Fibroblast of peridontal ligament (primary cell): ENCODE results near the gene RBM48.
"Not testable (repeated sequence)": the region's sequence is repeated elsewhere in the genome, so short reads cannot be mapped to it uniquely, and the experiment has no call there.

Source experiments
- DNase-seq: peaks from one replicate; pipeline ENCODE4 v3.0.0-alpha.2; 2010; ENCODE audit errors: extremely low read depth

Gene RBM48

GRCh38 chr7:92528188-92528957, at the start of gene RBM48, which contains the start of gene PEX1:
Gene RBM48 (plus strand): TSS chr7:92528795. CDS start chr7:92528814, 19 bp downstream.
Gene PEX1 (minus strand): TSS chr7:92528520. CDS start chr7:92528435, 85 bp downstream.
- DNase-seq, result peak; percentile 99

GRCh38 chr7:92479146-92479545, 49.4 kb upstream of the RBM48 start:
- DNase-seq, result not testable (repeated sequence)

DNA sequence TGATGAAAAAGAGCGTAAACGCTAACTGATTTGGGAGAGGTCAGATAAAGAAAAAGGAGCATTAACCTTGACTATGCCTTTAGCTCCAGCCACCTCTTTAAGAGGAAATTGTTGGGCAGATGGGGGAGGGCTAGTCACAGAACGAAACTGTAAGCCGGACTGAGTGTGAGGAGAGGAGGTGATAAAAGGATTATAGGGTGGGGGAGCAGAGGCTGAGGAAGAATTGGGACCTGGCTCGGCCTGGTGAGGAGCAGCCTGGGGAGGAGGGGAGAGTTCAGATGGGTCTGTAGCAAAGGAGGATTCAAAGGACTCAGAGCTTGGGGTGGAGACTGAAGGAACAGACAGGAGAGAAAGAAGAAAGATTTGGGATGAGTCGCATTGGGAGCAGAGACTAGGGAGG, 45.0 kb upstream of the RBM48 start:
- DNase-seq, result not testable (repeated sequence)

- not testable (repeated sequence) for DNase-seq
Measured at GRCh38 chr7:92484226-92484625, 44.4 kb upstream of the RBM48 start.

GRCh38 chr7:92485267-92485892, 43.2 kb upstream of the RBM48 start:
- DNase-seq, result no peak

DNA sequence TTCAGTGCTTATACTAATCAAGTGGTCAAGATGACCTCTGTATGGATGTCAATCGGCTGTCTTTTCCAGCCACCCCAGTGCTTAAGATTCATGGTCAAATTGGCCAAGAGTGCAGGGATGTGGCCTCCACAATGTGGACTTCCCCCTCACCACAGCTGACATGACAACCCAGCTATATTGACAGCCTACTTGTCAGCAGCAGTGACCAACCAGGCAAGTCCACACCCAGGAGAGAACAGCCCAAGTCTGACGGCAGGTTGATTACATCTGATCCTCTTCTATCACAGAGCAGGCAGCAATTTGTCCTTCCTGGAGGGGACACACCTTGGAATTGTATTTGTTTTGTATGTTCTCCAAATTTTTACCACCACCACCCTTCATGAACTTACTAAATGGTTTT, 42.6 kb upstream of the RBM48 start:
- no peak for DNase-seq

GRCh38 chr7:92487804-92488203, 40.8 kb upstream of the RBM48 start:
- no peak for DNase-seq

GRCh38 chr7:92489634-92490033, 39.0 kb upstream of the RBM48 start:
- DNase-seq, result no peak

- DNase-seq, result peak; percentile 4
Measured at GRCh38 chr7:92496876-92497275, 31.7 kb upstream of the RBM48 start.

GRCh38 chr7:92498557-92498956, 30.0 kb upstream of the RBM48 start:
- no peak for DNase-seq

- DNase-seq, result no peak
Measured at GRCh38 chr7:92503767-92504166, 24.8 kb upstream of the RBM48 start.

DNA sequence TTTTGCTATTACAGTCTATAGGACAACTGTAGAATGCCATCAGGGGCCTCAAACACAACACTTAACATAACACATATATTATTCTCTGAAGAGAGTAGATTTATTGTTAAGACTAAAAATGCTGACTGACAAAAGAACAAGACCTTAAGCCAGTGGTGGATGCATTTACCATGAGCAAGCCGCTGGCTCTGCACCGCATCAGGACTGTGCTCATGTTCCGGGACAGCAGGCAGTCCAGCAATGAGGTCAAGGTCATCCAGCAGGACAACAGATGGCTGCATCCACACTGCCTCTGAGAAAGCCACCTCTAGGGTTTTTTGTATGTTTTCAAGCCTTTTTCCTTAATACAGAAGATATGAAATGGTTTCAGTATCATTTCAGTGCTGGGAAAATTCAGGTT, 24.0 kb upstream of the RBM48 start:
- no peak for DNase-seq

- no peak for DNase-seq
Measured at GRCh38 chr7:92506363-92506762, 22.2 kb upstream of the RBM48 start.

- no peak for DNase-seq
Measured at GRCh38 chr7:92508946-92509345, 19.6 kb upstream of the RBM48 start.

DNA sequence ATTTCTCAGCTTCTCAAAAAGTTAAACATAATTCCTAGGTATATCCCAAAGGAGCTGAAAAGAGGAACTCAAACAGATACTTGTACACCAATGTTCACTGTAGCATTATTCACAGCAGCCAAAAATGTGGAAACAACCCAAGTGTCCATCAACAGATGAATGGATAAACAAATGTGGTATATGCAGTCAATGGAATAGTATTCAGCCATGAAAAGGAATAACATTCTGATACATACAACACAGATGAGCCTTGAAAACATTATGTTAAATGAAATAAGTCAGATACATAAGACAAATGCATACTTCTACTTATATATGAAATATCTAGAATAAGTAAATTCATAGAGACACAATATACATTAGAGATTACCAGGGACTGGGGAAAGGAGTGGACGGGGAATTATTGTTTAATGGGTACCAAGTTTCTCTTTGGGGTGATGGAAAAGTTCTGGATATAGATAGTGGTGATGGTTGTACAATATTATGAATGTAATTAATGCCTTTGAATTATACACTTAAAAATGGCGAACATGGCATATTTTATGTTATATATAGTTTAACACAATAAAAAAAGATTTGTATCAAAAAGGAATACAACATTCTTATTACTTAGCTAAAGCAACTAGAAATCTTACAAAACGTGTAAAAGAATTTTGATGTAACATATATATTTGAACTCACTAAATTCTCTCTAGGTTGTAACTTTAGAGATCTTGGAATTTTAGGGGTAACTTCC, 15.3 kb upstream of the RBM48 start:
- DNase-seq, result no peak

DNA sequence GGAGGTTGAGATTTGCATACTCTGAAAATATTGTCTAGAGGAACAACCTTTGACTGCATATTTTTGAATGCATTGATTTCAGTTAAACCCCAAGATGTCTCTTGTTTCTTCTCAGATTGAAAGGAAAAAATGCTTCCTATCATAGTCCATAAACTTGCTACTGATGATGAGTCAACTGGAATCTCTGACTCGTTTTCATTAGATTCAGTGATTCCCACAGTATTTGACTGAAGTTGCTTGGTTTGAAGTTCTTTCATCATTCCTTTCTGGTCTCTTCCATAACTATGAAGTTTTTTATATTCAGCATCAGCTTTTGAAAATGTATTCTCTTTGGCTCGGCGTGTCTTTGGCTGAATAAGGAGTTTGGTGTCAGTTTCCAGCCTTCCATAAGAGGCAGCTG, 11.0 kb upstream of the RBM48 start:
- peak; percentile 31 for DNase-seq

DNA sequence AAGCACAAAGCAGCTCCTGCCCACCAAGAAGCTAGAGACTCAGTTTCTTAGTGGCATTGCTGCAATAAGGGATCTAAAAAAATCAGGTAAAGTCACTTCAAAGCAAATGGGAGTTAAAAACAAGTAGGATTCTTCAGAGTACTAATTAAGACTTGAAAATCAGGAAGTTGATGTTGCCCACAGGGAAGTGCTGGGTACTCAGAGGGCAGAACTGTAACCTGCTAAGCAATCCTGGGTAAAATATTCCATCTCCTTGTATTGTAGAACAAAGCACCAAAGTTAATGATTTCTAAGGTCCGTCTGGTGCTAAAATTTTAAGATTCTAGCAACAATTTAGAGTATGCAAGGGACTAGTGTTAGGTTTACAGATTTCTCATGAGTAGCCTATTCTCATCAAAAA, 8.6 kb upstream of the RBM48 start:
- no peak for DNase-seq

GRCh38 chr7:92523110-92523509, 5.5 kb upstream of the RBM48 start:
- DNase-seq, result no peak

DNA sequence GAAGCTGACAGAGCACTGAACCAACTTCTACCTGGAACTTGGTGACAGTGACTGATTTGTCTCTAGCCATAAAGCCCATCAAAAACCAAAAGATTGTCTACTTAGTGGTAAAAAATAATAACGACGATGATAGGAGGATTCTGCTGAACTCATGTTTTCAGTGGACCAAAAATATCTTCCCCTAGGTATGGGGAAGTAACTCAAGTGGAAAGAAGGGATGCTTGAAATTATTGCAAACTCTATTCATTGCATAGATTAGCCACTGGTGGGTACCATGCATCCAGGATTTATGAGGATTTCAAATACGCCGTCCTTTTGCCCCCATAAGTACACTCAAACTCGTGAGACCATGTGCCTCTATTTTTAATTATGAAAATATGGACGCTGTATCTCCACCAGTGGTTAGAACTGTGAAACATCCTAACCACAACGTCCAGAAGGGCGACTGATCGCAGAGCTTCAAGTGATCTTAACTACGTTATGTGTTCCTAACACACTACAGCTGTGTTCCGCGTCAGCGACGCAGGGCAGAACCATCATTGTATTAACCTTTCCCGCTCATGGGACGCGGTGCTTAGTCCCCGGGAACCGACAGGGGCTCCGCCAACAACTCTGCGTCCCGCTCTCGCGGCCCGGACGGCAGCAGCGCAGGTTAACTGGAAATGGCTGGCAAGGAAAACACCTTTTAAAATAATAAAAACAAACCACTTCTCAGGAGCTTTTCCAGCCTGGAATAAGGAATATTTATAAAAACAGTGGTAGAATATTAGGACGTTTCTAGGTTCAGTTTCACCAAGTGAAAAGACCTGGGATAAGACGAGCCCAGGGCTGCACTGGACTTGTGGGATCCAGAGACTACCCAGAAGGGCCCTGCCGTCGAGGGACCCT, 1.1 kb upstream of the RBM48 start:
- peak; percentile 47 for DNase-seq

DNA sequence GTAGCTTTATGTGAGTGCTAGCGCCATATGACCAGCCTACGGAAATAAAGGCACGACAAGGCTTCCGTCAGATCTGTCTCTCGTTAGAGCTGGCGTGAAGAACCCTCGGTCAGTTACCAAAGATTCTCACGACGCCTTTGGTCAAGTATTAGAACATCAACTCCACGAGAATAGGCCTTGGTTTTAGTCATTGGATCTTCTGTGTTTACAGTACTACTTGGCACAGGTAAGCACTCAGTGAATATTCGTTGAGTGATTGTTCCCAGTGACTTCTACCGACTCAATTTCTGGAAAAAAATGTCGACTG, 316 bp downstream of the RBM48 start:
- DNase-seq, result no peak

GRCh38 chr7:92534572-92534971, 6.0 kb downstream of the RBM48 start:
- no peak for DNase-seq

- not testable (repeated sequence) for DNase-seq
Measured at GRCh38 chr7:92543542-92543941, 14.9 kb downstream of the RBM48 start.
